HG03457 (cell line): ENCODE measurements around the gene ARMH3.

Source experiments
- ATAC-seq: cut with Tn5 transposase; IDR thresholded peaks from one replicate; pipeline ENCODE4 v1.9.1; 2021; ENCODE audit warnings: moderate number of reproducible peaks; ENCODE audit not compliant: unreplicated experiment

Gene ARMH3

DNA sequence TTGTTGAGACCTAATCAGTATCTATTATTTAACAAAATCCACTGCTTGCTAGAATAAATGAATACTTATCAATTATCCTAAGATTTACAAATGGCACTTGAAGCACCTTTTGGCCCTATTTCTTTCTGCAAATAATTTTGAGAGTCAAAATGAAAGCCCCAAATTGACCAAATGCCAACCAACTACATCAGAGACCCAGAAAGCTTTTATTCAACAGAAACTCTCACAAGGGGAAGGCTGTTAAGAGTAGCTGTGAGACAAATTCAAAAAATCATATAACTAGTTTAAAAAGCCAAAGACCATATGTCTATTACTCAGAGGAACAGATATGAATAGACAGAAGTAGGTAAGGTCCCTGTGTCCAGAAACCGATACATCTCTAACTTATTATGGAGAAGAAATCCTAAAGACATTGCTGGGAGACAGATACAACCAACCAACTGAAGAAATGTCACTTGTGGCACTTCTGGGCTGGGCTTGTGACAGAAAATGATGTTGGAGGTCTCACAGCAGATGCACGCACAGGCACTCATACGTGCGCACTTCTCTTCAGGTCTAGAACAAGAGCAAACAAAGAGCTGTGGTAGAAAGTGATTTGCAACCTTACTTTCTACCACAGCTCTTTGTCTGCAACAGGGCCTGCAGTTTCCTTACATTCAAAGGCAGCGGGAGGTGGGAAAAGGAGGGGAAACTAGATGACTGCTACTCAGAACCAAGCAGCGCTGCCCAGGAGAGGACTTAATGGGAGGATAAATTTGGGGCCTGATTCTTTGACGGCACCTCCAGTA is 153.7 kb downstream of the ARMH3 start:
- ATAC-seq: no peak

DNA sequence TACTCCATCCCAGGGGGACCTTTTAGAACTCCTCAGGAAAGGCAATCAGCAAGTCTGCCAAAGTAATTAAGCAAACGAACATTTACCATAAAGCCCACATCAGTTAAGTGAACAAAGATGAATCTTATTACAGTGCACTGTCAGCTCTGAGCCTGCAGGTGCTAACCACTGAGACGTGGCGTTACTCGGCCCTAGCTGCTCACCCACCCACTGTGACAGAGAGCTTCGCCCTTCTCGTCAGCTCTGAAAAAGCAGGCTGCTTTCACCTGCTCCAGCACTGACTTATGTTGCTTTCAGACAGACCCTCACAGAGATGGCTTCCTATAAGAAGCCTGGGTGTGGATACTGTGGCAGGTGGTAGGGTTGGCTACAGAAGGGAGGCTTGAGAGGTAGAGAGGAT is 154.6 kb downstream of the ARMH3 start:
- ATAC-seq: peak; percentile 45

DNA sequence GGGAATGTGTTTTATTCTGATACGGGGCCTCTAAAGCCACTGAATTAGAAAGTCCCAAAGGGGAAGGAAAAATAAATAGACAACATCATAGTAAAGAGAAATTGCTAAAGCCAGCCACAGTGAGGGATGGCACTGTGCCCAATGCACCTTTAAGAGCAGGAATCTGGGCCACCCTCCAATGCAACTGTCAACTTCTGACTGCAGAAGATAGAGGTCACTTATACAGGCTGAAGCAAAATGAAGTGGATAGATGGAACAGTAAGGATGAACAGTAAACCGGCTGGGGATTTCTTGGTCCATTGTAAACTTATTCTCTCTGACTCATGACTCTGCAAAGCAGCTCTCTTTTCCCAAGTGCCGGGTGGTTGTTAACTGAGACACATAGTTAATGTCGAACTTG is 158.3 kb downstream of the ARMH3 start:
- no peak for ATAC-seq

DNA sequence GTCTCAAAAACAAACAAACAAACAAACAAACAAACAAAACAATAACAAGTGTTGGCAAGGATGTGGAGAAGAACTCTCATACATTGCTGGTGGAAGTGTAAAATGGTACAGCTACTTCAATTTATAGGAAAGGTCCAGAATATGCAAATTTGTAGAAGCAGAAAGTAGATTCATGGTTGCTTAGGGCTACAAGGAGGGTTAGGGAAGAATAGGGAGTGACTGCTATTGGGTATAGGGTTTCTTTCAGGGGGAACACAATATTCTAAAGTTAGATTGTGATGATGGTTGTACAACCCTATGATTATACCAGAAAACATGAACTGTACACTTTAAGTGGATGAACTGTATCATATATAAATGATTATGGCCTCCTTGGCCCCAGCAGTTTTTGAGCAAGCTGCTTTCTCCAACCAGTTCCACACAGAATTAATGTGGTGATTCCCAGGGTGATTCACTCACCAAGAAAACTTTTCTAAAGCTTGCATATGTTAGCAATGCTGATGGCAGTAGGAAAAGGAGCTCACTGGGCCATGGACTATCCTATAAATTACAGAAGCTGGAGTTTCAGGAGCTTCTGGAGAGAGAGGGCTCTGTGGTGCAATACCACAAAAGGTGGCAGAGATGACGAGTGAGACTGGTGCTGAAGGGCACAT is 159.6 kb downstream of the ARMH3 start:
- no peak for ATAC-seq

DNA sequence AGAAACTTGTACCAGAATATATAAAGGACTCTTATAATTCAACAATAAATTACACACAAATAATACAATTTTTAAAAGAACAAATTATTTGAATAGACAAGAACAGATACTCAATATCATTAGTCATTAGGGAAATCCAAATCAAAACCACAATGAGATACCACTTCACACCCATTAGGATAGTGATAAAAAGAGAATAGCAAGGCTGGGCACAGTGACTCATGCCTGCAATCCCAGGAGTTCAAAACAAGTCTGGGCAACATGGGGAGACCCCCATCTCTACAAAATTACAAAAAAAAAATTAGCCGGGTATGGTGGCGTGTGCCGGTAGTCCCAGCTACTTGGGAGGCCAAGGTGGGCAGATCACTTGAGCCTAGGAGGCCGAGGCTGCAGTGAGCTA is 160.2 kb downstream of the ARMH3 start:
- ATAC-seq: no peak

DNA sequence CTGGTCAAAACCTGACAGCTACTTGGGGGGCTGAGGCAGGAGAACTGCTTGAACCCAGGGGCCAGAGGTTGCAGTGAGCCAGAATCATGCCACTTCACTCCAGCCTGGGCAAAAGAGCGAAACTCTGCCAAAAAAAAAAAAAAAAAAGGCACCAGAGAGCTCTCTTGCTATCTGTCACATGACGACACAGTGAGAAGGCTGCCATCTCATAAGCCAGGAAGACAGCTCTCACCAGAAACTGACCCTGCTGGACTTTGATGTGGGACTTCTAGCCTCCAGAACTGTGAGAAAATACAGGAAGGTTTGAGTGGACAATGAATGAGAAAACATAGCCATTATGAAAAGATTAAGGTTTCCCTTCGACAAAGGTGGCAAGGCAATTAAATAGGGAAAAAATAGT is 161.2 kb downstream of the ARMH3 start:
- ATAC-seq: no peak

DNA sequence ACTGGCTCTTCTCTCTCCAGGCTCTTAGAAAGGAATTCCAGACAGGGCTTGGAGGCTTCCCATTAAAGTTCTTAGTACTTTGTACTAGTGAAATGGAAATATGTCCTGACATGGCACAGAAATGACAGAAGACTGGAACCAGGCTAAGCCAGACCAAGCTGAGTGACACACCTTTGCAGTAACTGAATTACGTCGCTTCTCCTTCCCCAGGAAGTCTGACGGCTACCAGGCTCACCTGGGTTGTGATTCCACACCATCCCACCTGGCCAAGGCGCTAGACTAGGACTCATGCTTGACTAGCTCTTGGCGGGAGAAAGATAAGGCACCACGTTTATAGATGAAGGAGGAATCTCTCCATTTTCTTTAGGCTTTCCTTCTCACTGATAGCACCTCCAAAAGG is 161.7 kb downstream of the ARMH3 start:
- ATAC-seq: no peak

DNA sequence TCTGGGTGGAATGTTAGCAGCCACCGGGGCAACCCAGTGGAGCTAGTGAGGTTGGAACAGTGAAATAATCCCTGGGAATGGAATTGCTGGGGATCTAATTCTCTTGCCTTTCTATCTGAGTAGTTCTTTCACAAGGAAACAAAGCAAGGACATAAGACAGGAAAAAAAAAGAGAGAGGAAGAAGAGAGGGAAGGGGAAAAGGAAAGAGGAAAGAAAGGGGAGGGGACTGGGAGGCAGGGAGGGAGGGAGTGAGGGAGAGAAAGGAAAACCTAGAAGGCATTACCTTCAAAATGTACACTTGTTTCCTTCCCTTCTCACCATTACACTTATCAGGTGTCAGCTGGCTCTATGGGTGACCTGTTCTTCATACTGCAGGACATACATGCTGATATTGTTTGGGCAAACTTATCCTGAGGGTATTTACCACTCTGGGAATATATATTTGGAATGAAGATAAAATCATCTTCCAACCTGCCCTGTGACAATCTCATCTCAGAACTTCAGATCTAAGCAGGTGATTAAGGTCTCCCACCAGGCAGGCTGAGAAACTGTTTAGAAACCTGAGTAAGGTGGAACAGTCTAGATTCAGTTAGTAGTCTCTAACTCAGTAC is 162.4 kb downstream of the ARMH3 start:
- ATAC-seq: no peak

DNA sequence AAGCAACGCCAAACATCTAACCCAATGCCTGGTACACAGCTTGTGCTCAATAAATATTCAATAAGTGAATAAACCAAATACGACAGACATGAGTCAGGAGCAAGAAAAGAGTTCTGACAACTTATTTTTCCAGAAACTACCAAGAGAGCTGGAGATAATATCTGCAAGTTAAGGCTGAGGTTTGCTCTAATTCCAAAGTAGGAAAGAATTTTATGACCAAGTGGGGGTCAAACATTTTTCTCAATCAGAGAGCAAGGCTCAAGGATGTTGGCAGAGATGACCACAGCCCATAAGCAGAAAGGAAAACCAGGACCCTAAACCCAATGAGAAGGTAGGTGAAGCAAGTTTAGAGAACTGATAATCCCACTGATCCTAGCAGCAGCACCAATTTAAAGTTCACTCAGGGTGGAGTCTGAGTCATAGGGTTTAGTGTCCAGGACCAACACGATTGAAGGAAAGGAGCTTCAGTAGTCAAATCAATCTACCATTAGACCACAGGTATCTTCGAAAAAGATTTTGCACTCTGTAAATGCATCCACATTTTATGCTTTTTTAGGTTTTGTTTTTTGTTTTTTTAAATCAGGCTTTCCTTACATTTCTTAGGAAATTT is 163.1 kb downstream of the ARMH3 start:
- ATAC-seq: no peak

DNA sequence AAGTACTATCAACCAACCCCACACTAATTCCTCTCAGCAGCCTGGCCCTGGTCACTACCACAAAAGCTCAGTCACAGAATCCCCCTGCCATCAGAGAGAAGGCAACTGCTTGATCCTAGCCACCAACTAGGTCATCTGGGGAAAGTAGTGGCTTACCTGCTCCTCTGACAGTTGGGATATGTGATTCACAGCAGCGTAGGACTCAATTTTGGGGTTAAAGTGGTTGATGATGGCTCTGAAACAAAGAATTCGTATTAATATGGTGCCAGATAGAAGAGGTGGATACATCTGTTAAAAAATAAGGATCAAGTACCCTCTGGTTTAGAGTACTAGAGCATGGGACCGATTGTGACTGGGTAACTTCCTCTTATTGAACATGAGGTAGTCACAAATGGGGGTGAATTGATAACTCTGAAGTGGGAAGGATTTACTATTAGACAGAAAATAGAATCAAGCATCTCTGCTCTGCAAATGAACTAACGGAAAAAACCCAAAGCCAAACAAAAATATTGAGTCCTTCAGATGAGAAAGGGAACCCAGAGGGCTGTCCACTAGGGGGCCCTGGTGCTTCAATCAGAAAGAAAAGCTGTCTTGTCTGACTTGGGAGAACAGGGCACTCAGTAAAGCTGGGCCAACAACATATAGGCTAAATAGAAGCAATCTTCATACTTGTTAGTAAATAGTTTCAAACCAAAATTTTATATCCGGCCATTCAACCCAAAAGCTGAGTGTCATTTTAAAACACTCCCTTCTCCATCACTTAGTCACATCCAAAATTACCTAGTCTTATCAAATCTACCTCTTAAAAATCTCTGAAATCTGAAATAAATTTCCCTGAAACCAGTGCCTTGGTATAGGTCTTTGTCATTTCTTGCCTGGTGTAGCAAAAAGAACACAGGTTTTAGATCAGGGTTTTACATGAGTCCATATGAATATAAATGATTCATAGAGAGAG is 166.4 kb downstream of the ARMH3 start:
- ATAC-seq: no peak

DNA sequence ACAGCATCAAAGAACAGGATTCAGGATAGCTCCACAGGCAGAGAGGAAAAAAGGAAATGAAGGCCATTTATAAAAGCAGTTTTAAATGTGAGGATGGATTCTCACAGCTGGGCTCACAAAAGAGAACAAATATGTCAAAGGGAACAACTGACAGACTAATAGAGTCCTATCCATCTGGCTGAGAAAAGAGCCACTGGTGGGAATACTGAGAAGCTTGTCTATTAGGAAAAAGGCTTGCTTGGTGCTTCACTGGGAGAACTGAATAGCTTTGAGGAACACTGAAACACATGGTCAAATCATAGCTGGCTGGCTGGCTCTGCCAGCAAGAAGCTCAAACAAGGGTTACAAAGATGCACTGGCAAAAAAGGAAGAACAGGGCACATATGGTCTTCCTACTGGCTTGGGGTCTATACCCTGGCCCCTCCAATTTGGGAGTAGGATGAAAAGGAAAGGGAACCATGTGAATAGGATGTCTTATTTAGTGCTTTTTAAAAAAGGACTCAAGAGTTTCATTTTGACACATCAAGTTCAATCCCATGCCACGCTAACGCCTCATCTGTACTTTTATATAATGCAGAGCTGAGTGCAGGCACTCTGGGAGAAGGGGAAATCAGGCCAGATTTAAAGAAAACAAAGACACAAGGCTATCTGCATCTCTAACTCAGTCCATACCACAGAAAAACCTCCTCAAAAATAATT is 167.6 kb downstream of the ARMH3 start:
- no peak for ATAC-seq

DNA sequence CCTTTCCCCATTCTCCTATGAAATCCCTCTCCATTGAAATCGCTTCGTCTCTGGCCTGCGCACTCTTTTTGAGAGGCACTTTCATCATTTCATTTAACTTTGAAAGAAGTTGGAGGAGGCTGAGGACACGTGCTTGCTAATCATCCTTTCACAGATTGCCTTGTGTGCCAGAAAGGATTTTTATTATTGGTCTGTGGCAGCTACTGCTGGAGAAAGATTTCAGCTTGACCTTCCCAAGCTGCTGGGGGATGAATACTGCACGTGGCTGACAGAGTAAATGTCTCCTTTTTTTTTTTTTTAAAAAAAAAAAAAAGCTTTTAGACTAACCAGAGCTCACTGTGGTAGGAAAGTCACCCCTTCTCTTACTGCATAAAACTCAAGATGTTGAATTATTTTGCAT is 168.2 kb downstream of the ARMH3 start:
- no peak for ATAC-seq

DNA sequence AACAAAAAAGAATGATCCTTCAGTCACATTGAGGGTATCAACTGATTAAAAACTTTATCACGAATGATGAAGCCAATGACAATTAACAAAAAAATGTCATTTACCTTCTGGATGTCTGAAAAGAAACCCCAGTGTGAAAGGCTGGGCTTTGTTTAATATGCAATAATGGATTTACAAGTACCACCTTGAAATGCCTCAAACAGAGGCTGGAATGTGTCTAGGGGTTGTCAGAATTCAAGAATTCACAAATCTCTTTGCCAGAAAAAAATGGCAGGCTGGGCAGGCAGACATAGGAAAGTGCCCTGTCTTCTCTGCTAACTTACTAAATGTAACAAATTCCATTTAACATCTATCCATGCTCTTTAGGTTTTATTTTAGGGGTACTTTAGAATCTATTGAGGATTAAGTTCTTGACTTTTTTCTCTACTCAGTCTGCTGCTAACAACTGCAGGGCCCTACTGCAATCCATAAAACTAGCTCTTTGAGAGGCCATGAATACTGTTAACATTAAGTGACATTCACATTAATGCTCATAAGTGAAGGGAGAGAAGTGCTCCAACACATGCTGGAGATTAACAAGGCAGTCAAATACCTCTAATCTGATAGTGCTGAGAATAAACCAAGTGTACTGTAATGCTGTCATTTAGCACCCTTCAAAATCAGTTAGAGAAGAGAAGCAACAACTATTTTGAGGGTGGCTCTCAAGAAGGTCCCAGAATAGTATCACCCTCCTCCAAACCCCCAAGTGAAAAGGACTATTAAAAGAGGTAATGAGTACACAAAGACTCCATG is 169.3 kb downstream of the ARMH3 start:
- ATAC-seq: no peak

DNA sequence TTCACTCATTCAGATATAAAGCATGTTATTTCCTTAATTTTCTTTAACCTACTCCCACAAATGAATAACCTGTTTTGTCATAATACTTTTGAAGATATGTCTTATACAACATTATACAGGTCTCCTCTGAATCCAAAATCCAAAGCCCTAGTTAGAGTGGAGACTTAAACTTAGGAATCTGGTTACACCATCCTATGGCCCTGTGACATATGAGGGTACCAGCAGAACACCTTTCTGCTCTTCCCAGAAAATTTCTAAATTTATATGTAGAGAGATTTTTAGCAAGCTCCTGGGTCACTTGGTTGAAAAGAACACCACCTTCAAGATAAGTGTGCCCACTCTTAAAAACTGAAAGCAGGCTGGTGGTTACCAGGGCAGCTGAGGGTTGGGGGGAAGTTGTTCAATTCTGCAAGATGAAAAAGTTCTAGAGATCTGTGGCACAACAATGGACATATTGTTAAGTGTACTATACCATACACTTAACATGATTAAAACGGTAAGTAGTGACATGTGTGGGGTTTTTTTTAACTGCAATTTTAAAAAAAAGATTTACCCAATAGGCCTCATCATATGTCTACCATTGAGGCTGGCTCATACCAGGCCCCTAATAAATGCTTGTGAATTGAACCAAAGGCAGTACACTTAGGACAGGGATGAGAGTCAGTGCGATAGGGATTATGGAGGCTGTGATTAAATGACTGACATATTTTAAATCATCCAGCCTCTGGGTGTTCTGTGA is 174.8 kb downstream of the ARMH3 start:
- no peak for ATAC-seq

DNA sequence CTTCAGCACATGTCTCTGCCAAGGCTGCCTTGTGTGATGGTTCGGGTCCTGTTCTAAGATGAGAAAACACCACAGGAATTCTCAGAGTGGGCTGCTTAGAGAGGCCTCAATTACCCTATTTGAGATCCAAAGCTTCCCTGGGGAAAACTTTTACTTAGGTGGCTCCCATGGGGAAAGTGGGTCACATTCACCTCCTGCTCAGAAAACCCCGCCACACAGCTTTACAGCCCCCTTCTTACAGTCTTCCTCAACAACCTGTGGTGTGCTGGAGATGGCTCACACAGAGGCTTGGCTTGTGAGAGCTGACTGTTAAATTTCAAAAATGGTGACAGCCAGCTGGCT is 175.8 kb downstream of the ARMH3 start:
- ATAC-seq: no peak

DNA sequence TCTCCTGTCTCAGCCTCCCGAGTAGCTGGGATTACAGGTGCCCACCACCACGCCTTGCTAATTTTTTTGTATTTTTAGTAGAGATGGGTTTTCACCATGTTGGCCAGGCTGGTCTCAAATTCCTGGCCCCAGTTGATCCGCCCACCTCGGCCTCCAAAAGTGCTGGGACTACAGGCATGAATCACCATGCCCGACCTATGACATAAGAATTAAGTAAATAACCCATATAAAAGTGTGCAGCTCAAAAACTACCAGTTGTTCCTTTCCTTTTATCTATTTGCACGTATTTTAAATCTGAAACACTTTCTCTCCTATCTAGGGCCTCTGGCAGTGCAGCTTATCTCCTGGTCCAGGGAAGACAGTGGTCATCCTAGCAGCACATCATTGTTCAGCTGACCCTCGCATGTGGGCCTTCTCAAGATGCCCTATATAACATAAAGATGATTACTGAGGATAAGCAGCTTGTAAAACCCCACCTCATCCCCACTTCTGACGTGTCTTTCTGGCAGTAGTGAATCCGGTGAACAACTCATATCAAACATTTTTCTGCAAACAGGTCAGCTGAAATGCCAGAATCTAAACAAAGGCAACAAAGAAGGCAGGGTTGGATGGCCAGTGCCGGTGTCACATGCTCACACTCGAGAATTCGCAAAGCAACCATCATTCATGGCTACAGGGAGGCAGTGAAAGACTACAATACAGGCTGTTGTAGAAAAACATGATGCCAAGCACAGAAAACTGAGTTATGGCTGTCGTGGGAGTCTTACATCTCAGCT is 176.3 kb downstream of the ARMH3 start:
- no peak for ATAC-seq

DNA sequence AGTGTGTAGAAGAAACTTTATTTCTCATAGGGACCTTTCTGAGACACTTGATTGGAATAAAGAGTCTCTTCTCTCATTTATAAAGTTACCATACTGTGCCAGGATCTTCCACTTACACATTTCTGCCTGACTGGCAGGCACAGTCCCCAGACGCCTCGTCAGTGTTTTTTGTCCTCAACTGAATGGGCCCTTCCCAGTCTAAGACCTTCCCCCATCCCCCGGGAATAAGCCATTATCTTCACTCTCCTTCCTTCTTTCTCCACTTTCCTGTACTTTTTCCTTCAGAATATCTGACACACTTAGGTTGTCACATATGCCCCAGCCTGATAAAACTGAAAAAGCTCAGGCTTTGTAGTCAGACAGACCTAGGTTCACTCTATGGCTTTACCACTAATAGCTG is 177.1 kb downstream of the ARMH3 start:
- no peak for ATAC-seq

DNA sequence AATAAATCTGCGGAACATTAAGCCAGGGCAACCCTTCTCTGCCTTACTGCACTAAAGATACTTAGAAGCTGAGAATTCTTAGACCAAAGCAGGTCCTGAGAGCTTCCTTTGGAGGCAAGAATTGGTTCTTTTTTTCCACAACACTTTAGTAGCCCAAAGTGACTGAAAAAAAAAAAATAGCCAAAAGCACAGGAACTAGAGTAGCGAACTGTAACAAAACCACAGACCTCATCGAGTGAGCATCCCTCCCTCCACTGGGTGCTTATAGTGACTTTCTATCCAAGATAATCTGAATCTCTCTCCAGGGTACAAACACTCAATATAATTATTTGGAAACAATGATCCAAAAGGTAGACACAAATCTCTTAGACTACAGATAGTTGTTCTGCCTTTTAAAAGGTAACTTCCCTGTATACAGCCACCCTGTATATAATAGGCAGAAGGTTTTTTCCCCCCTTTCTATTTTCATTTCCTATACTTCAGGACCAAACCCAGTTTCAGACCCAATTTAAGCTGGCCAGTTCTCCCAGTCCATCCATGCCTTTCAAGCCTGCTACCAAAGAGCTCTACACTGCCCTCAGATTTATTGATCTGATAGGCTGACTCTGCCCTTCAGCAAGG is 180.8 kb downstream of the ARMH3 start:
- ATAC-seq: no peak
